ENCODE data around the gene RAB11FIP4.

DNA sequence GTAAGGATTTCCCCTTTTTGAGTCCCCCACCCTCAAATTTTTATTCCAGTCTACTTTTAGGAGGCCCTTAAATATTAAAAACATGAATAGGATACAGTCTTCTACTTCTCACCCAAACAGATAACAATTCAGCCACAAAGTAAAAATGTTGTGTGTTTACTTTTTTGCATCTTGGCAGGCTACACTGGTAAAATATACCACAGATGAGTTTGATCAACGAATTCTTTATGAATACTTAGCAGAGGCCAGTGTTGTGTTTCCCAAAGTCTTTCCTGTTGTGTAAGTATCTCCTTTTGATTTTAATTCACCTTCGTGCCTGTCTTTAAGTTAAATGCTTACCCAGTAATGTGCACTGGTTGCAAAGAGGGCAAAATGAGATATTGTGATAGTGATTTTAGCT, 34.4 kb upstream of the RAB11FIP4 start:
- TF ChIP-seq, protein P1, sequence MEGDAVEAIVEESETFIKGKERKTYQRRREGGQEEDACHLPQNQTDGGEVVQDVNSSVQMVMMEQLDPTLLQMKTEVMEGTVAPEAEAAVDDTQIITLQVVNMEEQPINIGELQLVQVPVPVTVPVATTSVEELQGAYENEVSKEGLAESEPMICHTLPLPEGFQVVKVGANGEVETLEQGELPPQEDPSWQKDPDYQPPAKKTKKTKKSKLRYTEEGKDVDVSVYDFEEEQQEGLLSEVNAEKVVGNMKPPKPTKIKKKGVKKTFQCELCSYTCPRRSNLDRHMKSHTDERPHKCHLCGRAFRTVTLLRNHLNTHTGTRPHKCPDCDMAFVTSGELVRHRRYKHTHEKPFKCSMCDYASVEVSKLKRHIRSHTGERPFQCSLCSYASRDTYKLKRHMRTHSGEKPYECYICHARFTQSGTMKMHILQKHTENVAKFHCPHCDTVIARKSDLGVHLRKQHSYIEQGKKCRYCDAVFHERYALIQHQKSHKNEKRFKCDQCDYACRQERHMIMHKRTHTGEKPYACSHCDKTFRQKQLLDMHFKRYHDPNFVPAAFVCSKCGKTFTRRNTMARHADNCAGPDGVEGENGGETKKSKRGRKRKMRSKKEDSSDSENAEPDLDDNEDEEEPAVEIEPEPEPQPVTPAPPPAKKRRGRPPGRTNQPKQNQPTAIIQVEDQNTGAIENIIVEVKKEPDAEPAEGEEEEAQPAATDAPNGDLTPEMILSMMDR (IDR thresholded peaks at IDR 0.05) = no peak
- no peak for TF ChIP-seq POLR2A (IDR thresholded peaks at IDR 0.05)
